ENCODE measurements around the gene SV2C. TPM values are rescaled to one million over a fixed set of nuclear protein-coding genes. Genes with fewer than 3 reads are reported as not detected.

SV2C gene
- total and polyA plus RNA-seq, 2 donors (not counting 1 experiment from before 2014, with no cell fraction given), result not detected

DNA sequence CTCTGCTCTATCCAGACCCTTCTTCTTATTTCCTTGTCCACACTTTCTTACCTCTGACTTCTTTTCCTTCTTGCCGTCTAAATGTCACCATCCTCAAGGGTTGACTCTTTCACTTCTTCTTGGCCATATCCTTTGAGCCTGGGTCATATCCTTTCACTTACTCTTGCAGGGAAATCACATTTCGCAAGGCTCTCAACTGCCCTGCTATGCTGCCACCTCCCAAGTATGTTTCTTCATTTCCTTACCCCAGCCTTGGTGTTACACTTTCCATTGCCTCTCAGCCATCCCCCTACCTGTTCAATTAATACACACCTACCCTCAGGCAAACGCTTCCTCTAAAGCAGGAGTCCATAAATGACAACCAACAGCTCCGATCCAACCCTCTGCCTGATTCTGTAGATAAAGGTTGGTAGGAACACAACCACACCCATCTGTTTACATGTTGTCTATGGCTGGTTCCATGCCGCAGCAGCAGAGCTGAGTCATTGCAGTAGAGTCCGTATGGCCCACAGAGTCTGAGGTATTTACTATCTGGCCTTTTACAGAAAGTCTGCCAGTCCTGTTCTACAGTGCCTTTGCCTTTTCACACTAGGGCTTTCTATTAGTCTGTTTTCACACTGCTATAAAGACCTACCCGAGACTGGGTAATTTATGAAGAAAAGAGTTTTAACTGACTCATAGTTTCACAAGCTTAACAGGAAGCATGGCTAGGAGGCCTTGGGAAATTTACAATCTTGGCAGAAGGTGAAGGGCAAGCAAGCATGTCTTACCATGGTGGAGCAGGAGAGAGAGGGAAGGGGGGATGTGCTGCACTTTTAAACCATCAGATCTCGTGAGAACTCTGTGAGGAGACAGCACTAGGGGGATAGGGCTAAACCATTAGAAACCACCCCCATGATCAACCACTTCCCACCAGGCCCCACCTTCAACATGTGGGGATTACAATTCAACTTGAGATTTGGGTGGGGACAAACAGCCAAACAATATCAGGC lies 97.9 kb downstream of the SV2C start:
- H3K4me1 ChIP-seq (ENCODE audit: control insufficient read depth, extremely low read depth, insufficient read depth, low read length), result no peaks in the 10 kb centered on the region

GRCh38 chr5:76187386-76187785 lies 104.2 kb downstream of the SV2C start:
- Histone ChIP-seq H3K27me3 (ENCODE audit: control insufficient read depth, insufficient read depth, low read length) (no peaks in the 10 kb centered on the region), H3K36me3 (ENCODE audit: control insufficient read depth, insufficient read depth, low read length) (no peaks in the 10 kb centered on the region), H3K9me3 (ENCODE audit: control insufficient read depth, insufficient read depth, low read depth, low read length) (no peaks in the 10 kb centered on the region), H3K79me2 (ENCODE audit: control insufficient read depth, insufficient read depth, low read length) (no peaks in the 10 kb centered on the region), H3K4me2 (ENCODE audit: extremely low read depth, insufficient read depth, low read length) (no peak overlapping the region), H2AFZ (ENCODE audit: low read length) (no peak overlapping the region), H3K4me1 (ENCODE audit: control insufficient read depth, extremely low read depth, insufficient read depth, low read length) (no peaks in the 10 kb centered on the region), H4K20me1 (ENCODE audit: control insufficient read depth, extremely low read depth, insufficient read depth, low read length) (no peaks in the 10 kb centered on the region), H3K4me3 (replicated peaks in 1 of 4; ENCODE audit: control extremely low read depth in 1 of 4, insufficient read depth in 1 of 4, low read depth in 3 of 4, low read length in 4 of 4) (no peak overlapping the region), H3K27ac (ENCODE audit: insufficient read depth, low read length) (no peak overlapping the region), H3K9ac (ENCODE audit: insufficient read depth, low read length) (no peak overlapping the region)
- no peak for DNase-seq (ENCODE audit: low read depth in 2 of 2)
- TF ChIP-seq, protein P1, sequence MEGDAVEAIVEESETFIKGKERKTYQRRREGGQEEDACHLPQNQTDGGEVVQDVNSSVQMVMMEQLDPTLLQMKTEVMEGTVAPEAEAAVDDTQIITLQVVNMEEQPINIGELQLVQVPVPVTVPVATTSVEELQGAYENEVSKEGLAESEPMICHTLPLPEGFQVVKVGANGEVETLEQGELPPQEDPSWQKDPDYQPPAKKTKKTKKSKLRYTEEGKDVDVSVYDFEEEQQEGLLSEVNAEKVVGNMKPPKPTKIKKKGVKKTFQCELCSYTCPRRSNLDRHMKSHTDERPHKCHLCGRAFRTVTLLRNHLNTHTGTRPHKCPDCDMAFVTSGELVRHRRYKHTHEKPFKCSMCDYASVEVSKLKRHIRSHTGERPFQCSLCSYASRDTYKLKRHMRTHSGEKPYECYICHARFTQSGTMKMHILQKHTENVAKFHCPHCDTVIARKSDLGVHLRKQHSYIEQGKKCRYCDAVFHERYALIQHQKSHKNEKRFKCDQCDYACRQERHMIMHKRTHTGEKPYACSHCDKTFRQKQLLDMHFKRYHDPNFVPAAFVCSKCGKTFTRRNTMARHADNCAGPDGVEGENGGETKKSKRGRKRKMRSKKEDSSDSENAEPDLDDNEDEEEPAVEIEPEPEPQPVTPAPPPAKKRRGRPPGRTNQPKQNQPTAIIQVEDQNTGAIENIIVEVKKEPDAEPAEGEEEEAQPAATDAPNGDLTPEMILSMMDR (conservative IDR thresholded peaks at IDR 0.05 in 1 of 2, IDR thresholded peaks at IDR 0.05 in 1 of 2; ENCODE audit: low read depth in 1 of 2, low read length in 2 of 2), result no peak
- no peak for TF ChIP-seq EZH2 (IDR thresholded peaks at IDR 0.05; ENCODE audit: low read length, missing control alignments)

More for the DNA sequence above, 97.9 kb downstream of the SV2C start:
- no peak for TF ChIP-seq EZH2 (IDR thresholded peaks at IDR 0.05; ENCODE audit: low read length, missing control alignments)
- TF ChIP-seq, protein P1 (conservative IDR thresholded peaks at IDR 0.05 in 1 of 2, IDR thresholded peaks at IDR 0.05 in 1 of 2; ENCODE audit: low read depth in 1 of 2, low read length in 2 of 2), result no peak
- Histone ChIP-seq H3K4me2 (ENCODE audit: extremely low read depth, insufficient read depth, low read length) (no peak overlapping the region), H3K36me3 (ENCODE audit: control insufficient read depth, insufficient read depth, low read length) (no peaks in the 10 kb centered on the region), H3K27me3 (ENCODE audit: control insufficient read depth, insufficient read depth, low read length) (no peaks in the 10 kb centered on the region), H3K79me2 (ENCODE audit: control insufficient read depth, insufficient read depth, low read length) (no peaks in the 10 kb centered on the region), H3K27ac (ENCODE audit: insufficient read depth, low read length) (no peak overlapping the region), H3K9ac (ENCODE audit: insufficient read depth, low read length) (no peak overlapping the region), H3K9me3 (ENCODE audit: control insufficient read depth, insufficient read depth, low read depth, low read length) (no peaks in the 10 kb centered on the region), H2AFZ (ENCODE audit: low read length) (no peak overlapping the region), H4K20me1 (ENCODE audit: control insufficient read depth, extremely low read depth, insufficient read depth, low read length) (no peaks in the 10 kb centered on the region), H3K4me3 (replicated peaks in 1 of 4; ENCODE audit: control extremely low read depth in 1 of 4, insufficient read depth in 1 of 4, low read depth in 3 of 4, low read length in 4 of 4) (no peak overlapping the region)
- no peak for DNase-seq (ENCODE audit: low read depth in 2 of 2)

GRCh38 chr5:76190356-76190755 lies 107.2 kb downstream of the SV2C start:
- H4K20me1 ChIP-seq (ENCODE audit: control insufficient read depth, extremely low read depth, insufficient read depth, low read length), result no peaks in the 10 kb centered on the region
- no peak overlapping the region for H2AFZ ChIP-seq (ENCODE audit: low read length)
- H3K4me1 ChIP-seq (ENCODE audit: control insufficient read depth, extremely low read depth, insufficient read depth, low read length), result no peaks in the 10 kb centered on the region
- no peak for TF ChIP-seq EZH2 (IDR thresholded peaks at IDR 0.05; ENCODE audit: low read length, missing control alignments)
- TF ChIP-seq, protein P1 (conservative IDR thresholded peaks at IDR 0.05 in 1 of 2, IDR thresholded peaks at IDR 0.05 in 1 of 2; ENCODE audit: low read depth in 1 of 2, low read length in 2 of 2), result no peak
- no peaks in the 10 kb centered on the region for H3K9me3 ChIP-seq (ENCODE audit: control insufficient read depth, insufficient read depth, low read depth, low read length)
- no peaks in the 10 kb centered on the region for H3K27me3 ChIP-seq (ENCODE audit: control insufficient read depth, insufficient read depth, low read length)
- no peaks in the 10 kb centered on the region for H3K36me3 ChIP-seq (ENCODE audit: control insufficient read depth, insufficient read depth, low read length)
- no peak overlapping the region for H3K4me3 ChIP-seq (replicated peaks in 1 of 4; ENCODE audit: control extremely low read depth in 1 of 4, insufficient read depth in 1 of 4, low read depth in 3 of 4, low read length in 4 of 4)
- DNase-seq (ENCODE audit: low read depth in 2 of 2), result no peak
- no peak overlapping the region for H3K9ac ChIP-seq (ENCODE audit: insufficient read depth, low read length)
- H3K79me2 ChIP-seq (ENCODE audit: control insufficient read depth, insufficient read depth, low read length), result no peaks in the 10 kb centered on the region
- H3K27ac ChIP-seq (ENCODE audit: insufficient read depth, low read length), result no peak overlapping the region
- no peak overlapping the region for H3K4me2 ChIP-seq (ENCODE audit: extremely low read depth, insufficient read depth, low read length)

Measured in fibroblast of lung (primary cell).